Stimulated activated CD4-positive, alpha-beta T cell treated with anti-CD3 and anti-CD28 coated beads, Interleukin-1b, Interleukin-23, amount 100 ng/mL, for 4 hours (primary cell): ENCODE results near the gene STAT2.
A peak's percentile ranks its signal among the peaks of the same experiment; 100 is the strongest.
"Not testable (repeated sequence)": the region's sequence is repeated elsewhere in the genome, so short reads cannot be mapped to it uniquely, and the experiment has no call there.

Experiments used
- DNase-seq, 2 donors: peaks; one replicate each; pipeline ENCODE4 v3.0.0-alpha.2; 2020; ENCODE audit warnings: low read depth in 2 of 2

Gene STAT2

DNA sequence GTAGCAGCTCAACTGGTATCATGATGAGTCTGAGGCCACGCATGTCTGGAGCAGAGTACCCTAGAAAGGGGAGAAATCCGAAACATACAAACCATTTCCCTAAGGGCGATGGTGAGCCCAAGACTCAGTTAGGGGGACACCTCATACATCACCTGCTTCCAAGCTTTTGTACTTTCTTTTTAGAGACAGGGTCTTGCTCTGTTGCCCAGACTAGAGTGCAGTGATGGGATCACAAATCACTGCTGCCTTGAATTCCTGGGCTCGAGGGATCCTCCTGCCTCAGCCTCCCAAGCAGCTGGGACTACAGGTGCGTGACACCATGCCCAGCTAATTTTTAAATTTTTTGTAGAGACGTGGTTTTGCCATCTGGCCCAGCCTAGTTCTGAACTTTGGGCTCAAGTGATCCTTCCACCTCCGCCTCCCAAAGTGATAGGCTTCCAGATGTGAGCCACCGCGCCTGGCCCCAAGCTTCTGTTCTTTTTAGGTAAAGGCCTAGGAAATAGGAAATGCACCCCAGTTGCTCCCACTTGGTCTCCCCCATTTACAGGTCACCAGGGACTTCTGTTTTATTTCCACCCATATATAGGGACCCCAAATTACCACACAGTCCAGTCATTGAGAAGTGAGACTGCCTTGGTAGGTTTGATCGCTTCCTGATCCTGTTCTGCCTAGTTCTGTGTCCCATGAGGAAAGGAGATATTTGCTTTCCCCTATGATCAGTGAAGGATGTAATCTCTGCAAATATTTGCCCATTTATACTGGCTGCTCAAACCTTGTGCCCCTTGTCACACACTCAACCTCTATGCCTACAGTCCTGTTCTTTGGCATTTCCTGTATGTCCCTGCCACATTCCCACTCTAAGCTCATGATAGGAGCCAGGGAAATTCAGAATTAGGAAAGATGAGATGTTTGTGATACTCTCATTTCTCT, 2.5 kb upstream of the STAT2 start, which contains the start of gene APOF:
Gene APOF, minus strand, starts transcription at position 728 of the 930 bp plus-strand sequence. Its CDS starts 112 bp downstream, at position 616.
- DNase-seq, result no peak

DNA sequence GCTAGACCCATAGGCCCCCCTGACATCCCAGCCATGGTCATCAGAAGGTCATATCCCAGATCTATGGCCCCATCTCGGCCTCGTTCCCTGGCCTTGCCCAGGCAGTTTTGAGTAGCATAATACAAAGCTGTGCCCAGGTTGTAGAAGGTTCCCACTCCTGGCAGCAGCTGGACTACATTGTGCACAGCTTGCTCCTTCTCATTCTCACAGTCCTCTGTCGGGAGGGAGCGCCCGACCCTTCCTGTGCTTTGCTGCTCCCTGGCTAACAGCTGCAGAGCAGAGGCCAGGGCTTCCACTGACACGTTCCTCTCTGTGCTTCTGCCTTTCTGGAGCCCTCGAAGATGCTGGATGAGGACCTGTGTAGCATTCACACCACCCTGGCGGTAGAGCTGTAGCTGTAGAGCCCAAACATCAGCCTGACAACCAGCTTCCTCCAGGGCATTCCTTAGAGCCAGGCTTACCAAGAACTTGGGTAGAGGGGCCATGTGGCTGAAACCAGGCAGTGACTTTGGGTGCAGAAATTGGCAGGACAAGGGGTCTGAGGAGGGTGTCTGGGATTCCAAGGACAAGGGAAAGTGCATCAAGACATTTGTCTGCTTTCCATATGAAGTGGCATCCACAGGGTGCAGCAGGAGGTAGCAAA, 1.7 kb upstream of the STAT2 start:
- no peak for DNase-seq

DNA sequence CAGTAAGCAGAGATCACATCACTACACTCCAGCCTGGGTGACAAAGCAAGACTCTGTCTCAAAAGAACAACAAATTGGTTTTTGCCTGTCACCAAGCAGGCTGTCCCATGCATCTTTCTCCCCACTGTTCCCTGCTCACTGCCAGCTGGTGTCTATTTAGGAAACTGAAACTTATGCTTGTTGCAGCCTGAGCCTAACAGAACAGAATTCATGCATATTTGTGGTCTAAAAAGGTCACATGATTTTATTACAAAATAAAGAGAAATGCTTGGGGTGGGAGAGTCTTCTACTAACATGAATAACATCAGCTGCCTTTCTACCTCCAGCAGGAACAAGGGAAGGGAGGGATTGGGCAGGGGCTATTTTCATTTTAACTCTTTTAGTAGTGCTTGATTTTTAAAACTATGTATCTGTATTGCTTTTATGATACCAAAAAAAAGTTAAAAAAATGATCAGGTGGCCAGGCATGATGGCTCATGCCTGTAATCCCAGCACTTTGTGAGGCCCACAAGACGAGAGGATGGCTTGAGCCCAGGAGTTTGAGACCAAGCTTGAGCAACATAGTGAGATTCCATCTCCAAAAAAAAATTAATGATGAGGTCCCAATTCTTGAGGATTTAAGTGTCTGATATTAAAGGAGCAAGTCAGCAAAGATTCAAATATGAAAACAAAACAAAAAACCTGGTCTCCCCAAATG, 923 bp downstream of the STAT2 start:
- DNase-seq, result no peak

DNA sequence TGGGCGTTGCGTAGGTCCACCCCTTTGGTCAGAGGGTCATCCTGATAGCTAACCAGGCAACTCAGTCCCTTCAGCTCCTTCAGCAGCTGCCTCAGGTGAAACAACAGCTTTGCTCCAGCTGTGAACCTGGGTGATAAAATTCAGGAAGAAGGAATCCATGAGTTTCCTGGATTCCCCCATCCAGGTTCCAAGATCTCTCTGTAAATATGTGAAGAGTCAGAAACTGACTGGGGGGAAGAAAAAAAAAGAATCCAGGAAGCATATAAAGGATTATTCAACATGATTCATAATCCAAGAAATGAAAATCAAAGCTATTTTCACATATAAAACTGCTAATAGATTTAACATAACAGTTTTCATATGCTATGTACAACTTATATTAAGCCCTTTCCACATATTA, 8.6 kb downstream of the STAT2 start:
- DNase-seq, result no peak

DNA sequence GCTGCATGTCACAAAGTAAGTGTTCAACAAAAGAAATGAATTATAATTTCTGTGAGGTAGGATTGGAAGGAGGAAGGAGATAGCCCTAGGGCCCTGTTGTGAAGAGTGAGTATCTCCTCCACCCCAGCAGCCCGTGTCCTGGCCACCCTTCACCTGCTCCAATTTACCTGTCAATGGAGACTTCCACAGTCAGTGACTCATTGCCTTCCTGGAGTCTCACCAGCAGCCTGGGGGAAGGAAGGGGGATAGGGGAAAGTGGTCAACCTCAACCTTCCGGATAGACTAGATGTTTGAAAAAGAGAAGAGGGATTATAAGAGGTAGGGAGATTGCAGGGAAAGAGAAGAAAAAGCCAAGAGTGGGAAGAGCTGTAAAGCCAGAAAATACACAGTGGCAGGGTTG, 9.2 kb downstream of the STAT2 start:
- DNase-seq, result no peak

DNA sequence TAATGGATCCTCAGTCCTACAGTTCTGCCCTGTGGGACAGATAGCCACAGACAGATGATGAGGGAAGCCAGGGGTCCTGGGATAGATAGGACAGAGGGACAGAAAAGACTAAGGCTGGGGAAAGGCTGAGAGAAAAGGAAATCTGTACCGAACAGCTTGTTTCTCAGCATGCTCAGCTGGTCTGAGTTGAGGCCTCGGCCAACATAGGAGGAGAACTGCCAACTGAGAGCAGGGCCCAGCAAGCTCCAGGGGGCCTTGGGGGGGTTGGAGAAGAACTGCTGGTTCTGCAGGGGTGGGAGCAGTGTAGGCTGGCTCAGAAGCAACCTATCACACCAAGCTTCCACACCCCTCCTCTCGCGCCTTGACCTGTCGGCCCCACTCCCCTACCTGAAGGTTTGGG, 11.1 kb downstream of the STAT2 start:
- no peak for DNase-seq

DNA sequence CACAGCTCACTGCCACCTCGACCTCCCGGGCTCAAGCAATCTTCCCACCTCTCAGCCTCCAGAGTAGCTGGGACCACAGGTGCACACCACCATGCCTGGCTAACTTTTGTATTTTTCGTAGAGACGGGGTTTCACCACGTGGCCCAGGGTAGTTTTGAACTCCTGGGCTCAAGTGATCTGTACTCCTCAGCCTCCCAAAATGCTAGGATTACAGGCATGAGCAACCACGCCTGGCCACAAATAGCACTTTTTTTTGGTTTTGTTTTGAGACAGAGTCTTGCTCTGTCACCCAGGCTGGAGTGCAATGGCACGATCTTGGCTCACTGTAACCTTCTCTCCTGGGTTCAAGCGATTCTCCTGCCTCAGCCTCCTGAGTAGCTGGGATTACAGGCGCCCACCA, 12.7 kb downstream of the STAT2 start:
- not testable (repeated sequence) for DNase-seq

DNA sequence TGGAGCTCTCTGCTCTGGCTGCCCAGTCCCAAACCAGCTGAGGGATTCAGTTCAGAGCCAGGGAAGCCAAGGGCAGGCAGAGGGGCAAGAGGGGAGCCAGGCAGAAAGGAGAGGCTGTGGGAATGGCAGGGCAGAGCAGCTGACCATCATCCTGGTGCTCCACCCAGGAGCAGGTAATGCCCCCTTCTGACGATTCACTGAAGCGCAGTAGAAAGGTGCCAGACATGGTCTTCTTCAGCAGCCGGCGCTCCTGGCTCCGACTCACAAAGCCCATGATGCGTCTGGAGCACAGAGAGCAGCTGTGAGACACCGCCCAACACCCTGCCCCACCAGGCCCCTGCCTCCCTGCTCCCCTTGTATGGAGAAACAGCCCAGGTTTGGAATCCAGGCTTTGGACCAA, 13.2 kb downstream of the STAT2 start:
- no peak for DNase-seq

DNA sequence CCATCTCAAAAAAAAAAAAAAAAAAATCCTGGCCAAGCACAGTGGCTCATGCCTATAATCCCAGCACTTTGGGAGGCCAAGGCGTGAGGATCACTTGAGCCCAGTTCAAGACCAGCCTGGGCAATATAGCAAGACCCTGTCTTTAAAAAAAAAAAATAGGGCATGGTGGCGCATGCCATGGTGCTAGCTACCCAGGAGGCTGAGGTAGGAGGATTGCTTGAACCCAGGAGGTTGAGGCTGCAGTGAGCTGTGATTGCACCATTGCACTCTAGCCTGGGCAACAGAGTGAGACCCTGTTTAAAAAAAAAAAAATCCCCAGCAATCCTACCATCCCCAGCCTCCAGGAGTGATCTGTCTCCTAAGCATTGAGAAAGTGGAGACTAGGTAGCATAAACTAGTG, 17.6 kb downstream of the STAT2 start:
- DNase-seq, result not testable (repeated sequence)

DNA sequence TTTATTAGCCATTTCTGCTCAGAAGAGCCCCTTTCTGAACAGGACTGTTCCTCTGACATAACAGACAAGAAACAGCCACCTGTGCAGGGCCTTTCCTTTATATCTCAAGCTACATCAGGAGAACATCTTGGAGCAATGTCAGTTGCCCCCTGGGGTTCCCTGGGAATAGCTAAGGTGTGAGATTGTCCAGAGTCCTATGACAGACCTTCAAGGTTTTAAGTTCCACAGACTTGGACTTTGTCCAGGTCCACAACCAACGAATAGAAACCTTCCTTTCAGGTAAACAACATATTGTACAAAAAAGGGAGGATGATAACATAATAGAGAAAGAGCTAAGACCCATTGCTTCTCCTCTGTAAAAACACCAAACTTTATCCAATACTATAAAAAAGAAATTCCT, 18.3 kb downstream of the STAT2 start:
- no peak for DNase-seq

DNA sequence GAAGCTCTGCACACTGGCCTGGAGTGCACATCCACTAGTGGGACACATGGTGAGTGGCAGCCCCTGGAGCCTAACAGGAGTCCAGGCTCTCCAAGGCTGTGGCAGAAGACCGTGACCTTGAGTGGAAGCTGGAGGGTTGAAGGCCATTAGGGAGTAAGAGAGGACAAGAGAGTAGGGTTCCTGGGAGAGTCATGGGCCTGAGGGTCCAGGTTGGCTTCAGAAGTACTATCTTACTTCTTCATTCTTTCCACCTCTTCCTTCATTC, 20.8 kb downstream of the STAT2 start:
- DNase-seq, result no peak

DNA sequence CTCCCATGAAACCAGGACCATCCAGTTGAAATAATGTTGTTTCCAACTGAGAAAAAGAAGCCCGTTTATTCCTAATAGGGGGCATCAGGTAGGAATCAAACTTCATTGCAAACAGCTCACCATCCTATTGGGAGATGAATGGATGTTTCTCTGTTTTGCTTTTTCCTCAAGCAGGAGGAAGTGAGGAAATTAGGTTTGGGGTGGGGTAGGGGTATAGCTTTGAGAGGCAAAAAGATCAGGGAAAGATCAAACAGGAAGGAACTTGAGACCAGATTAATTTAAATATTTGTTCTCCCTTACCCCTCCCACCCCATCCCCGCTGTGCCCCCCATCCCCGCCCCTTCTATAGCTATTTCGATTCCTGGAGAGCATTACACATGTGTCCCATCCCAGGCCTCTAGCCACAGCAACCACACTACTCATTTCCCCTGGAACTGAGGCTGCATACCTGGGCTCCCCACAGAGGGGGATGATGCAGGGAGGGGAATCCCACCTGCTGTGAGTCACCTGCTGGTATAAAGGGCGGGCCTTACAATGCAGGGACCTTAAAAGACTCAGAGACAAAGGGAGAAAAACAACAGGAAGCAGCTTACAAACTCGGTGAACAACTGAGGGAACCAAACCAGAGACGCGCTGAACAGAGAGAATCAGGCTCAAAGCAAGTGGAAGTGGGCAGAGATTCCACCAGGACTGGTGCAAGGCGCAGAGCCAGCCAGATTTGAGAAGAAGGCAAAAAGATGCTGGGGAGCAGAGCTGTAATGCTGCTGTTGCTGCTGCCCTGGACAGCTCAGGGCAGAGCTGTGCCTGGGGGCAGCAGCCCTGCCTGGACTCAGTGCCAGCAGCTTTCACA, 21.4 kb downstream of the STAT2 start, which contains the start of gene IL23A:
Gene IL23A, plus strand, starts transcription at position 577 of the 850 bp plus-strand sequence. Its CDS starts 161 bp downstream, at position 738.
- DNase-seq, result peak; percentile 63 to 81

DNA sequence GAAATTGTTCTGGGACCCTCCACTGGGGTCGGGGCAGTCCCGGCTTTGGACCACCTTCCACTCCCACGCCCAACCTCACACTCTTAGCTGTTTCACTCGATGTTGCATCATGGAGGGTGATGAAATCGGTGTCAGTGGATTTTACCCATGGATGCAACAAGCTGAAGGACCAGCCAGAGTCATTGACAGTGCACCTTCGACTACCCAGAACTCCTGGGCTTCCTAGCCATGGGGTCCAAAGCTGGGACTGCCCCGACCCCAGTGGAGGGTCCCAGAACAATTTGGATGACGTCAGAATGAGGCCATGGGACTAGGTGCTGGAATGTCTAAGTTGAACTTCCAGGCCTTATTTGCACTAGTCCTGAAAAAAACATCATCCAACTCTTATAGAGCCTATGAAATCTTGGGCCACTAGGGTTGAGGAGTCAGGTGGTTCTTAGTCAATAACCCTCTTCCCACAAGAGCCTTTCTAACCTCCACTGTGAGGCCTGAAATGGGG, 22.1 kb downstream of the STAT2 start:
- no peak for DNase-seq

DNA sequence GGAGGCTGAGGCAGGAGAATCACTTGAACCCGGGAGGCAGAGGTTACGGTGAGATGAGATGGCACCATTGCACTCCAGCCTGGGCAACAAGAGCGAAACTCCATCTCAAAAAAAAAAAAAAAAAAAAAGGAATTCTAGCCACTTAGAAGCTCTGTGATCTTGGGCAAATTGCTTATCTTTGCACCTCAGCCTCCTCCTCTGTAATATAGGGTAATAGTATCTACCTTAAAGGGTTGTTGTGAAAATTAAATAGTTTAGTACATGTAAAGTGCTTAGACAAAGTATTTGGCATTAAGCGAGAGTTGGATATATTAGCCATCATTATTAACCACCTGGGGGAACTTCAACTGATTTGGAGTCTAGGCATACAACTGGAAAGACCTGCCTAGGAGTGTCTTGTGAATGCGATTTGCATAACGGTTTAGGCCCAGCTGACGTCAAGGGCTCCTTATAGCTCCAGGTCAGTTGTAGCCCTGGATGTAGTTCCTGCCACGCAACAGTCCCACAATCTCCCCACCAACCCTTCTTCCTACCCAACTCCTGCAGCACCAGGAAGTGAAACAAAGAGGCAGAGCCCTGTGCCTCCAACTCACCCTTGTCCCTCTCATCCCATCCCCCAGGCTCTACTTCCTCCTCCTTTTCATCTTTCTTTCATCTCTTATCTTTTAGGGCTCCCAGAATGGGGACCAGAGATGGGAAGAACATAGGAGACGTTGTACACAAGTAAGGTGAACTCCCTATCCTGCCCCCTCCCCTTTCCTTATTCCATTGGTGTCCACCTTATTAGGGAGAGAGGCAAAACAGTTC, 23.3 kb downstream of the STAT2 start:
- no peak for DNase-seq

DNA sequence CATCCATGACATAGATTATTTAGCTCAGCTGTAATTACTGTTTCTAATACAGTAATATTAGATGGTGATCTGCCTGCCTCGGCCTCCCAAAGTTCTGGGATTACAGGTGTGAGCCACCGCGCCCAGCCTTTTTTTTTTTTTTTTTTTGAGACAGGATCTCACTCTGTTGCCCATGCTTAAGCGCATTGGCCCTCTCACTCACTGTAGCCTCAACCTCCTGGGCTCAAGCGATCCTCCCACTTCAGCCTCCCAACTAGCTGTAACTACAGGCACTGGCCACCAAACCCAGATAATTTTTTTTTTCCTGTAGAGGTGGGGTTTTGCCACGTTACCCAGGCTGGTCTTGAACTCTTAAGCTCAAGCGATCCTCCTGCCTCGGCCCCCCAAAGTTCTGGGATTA, 24.4 kb downstream of the STAT2 start:
- not testable (repeated sequence) for DNase-seq

DNA sequence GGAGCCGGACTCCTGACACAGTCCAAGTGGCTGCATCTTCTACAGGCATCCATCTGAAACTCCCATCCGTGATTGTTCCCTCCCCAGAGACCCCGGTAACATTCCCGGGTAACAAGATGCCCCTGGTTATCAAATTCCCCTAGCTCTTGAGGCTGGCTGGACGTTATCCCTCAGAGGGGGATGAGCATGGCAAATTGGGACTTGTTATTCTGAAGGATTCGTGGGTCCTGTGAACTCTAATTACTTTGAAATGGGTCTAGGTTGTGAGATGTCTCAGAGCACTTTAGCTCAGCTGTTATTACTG, 25.5 kb downstream of the STAT2 start:
- no peak for DNase-seq

DNA sequence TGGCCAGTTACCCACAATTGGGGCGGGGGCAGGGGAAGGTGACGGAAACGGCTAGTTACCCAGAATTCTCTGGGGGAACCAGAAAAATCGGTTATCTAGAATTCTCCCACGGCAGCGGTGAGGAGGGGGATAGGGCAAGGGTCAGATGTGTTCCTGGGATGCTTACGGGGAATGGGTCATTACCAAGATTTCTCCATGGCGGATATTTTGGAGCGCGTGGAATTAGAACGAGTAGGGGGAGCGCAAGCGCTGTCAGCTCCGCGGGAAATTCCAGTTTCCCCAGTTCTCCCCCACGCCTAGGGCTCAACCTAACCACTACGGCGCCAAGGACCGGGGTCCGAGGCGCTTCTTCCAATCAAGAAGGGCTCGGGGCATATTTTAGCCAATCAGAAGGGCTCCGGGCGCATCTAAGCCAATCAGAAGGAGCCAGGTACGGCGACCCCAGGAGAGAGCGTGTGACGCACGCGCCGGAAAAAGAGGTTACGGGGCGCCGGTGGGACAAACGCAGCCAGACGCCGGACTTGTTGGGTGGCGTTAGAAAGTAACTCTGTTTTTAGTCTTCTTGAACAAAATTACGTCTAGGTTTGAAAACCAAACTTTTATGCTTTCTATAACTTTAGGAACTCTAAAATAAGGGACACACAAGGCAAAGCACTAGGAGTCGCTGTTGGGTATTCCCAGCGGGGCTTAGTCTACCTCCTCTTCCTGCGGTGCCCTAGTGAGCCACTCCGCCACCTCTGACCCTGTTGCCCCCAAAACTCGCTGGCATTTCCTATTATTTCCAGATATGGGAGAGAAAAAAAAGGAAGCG, 26.0 kb downstream of the STAT2 start, which contains the start of gene PAN2:
Gene PAN2, minus strand, starts transcription at position 322 of the 811 bp plus-strand sequence. CDS start 906 bp downstream, outside the sequence.
- DNase-seq, result peak; percentile 81 to 87

DNA sequence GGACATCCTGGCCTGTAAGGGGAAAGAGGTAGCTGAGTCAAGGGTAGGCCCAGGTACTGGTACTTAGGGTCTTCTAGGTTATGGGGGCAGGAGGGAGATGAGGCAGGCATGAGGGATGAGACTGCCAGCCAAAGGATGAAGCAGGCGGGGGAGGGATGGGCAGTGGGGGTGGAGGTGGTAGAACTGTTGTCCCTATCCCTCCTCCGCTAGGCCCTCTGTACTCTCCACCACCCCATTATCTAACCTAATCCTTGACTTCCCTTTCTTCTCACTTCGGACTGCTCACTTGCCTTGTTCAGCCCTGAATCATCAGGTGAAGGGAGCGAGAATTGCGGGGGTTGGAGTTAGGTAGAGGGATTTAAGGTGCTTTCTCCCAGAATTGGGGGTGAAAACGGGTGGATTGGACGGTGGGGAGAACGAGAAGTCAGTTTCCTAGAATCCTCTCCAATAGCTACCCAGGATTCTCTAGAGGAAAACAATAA, 26.7 kb downstream of the STAT2 start:
- DNase-seq, result no peak

DNA sequence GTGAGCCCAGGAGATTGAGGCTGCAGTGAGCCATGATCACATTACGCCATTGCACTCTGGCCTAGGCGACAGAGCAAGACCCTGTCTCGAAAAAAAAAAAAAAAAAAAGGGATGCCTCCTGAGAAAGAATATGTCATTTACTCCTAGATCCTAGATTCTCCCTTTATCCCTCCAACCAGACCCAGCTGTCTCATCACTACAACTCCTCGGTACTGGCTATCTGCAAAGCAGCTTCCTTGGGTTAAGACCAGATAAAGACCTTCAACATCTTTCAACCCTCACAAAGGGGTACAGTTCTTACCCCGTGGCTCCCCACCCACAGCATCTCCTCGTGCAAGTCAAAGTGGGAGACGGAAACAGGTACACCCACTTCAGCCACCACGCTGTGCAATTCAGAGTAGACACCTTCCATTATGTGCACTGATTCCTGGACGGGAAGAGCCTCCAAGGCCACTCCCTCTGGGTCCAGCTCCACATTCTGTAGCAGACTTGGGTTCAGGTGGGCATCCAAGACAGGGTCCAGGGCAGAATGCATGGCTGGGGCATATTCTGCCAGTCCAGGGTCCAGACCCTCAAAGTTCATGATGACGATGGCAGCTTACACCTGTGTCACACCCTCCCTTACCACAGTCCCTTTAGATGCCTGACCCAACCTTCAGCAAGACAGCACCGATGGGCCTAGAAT, 27.3 kb downstream of the STAT2 start:
- no peak for DNase-seq
